AG10803 (cell line): ENCODE data around the gene DEPDC7.
A peak's percentile ranks its signal among the peaks of the same experiment; 100 is the strongest.

Experiments used
- DNase-seq: peaks from one replicate; pipeline ENCODE4 v3.0.0; 2010; ENCODE audit warnings: low read depth
- H3K4me3 ChIP-seq: 2 replicates; pipeline ENCODE4 v1.5.1; 2011; ENCODE audit warnings: mild to moderate bottlenecking, low read length, control low read depth
- TF ChIP-seq, protein P1 (sequence below): conservative IDR thresholded peaks from 2 replicates; pipeline ENCODE4 v1.5.1; 2011; ENCODE audit warnings: mild to moderate bottlenecking, low read length, control low read depth, inconsistent platforms

DEPDC7 gene

DNA sequence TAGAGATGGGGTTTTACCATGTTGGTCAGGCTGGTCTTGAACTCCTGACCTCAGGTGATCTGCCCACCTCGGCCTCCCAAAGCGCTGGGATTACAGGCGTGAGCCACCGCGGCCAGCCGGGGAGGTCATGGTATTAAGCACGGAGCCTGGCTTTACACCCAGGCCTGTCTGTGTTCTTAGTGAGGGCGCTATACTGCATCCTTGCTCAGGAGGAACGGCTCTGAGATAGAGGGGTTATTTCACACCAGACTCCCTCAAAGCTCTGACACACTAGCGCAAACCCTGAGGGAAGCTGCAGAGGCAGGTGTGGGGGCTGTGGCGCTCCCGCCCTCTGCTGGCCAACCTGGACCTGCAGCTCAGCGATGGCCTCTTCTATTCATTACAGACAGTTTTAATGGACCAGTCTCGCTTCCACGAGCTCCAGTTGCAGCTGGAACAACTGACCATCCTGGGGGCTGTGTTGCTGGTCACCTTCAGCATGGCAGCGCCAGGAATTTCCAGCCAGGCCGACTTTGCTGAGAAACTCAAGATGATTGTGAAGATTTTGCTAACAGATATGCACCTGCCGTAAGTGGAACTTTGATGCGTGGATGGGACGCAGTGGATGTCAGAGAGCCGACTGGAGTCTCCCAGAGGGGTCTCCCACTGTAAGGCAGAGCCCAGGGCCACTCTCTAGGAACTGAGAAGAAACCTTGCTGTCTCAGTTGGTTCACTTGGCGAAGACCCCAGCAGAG, 49.9 kb downstream of the DEPDC7 start:
- DNase-seq: peak; percentile 57
- no peak overlapping the region for H3K4me3 ChIP-seq
- TF ChIP-seq, protein P1, sequence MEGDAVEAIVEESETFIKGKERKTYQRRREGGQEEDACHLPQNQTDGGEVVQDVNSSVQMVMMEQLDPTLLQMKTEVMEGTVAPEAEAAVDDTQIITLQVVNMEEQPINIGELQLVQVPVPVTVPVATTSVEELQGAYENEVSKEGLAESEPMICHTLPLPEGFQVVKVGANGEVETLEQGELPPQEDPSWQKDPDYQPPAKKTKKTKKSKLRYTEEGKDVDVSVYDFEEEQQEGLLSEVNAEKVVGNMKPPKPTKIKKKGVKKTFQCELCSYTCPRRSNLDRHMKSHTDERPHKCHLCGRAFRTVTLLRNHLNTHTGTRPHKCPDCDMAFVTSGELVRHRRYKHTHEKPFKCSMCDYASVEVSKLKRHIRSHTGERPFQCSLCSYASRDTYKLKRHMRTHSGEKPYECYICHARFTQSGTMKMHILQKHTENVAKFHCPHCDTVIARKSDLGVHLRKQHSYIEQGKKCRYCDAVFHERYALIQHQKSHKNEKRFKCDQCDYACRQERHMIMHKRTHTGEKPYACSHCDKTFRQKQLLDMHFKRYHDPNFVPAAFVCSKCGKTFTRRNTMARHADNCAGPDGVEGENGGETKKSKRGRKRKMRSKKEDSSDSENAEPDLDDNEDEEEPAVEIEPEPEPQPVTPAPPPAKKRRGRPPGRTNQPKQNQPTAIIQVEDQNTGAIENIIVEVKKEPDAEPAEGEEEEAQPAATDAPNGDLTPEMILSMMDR: peak; percentile 90

- no peak overlapping the region for H3K4me3 ChIP-seq
- TF ChIP-seq, protein P1: no peak
These were observed 51.6 kb downstream of the DEPDC7 start for GRCh38 chr11:33067294-33067693.

DNA sequence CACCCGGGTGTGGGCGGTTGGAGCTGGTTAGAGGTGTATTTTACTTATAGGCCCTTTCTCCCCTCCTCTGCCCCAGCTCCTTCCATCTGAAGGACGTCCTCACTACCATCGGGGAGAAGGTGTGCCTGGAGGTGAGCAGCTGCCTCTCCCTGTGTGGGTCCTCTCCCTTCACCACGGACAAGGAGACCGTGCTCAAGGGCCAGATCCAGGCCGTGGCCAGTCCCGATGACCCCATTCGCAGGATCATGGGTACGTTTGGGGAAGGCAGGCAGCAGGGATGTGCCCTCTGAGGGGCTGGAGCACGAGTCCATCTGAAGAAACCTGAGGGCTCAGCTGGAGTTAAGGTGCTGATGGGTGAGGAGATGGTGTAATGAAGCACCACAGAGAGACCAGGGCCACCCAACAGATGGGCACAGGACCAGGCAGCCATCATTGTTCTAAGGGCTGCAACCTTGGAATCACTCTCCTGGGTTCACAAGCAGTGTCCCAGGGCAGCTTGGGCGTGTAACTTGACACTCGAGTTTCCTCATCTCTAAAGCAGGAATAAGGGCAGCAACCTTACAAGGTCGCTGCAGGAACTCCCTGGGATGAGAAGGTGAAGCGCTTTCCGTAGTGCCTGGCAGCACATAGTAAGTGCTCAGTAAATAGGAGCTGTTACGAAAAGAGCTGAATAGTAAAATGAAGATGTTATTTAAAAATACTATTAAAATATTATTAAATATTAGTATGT, 53.1 kb downstream of the DEPDC7 start:
- no peak for DNase-seq
- TF ChIP-seq, protein P1: no peak
- H3K4me3 ChIP-seq: no peak overlapping the region

More at GRCh38 chr11:33067294-33067693, 51.6 kb downstream of the DEPDC7 start:
- no peak for DNase-seq

- no peak for DNase-seq
- no peak overlapping the region for H3K4me3 ChIP-seq
- TF ChIP-seq, protein P1: no peak
These were observed 56.8 kb downstream of the DEPDC7 start for GRCh38 chr11:33072465-33072864.
